Head of caudate nucleus (tissue), 42 donors: ENCODE results near the gene GRIN3B.
"Not testable (repeated sequence)": the region's sequence is repeated elsewhere in the genome, so short reads cannot be mapped to it uniquely, and the experiment has no call there.

Source experiments
- DNase-seq, 42 donors: peaks; one replicate each; pipeline versions ENCODE4 v3.0.0 to v3.0.0-alpha.2; 2020 to 2021; ENCODE audit warnings: mixed read lengths in 7 of 42
- intact Hi-C: fragments of 100-400 bp; cut with DNase I; formaldehyde crosslinking; loops from one replicate; pipeline ENCODE4 v1.15.0; 2022

The GRIN3B gene

GRCh38 chr19:1000095-1000494 is at the start of gene GRIN3B:
GRIN3B (plus strand) TSS chr19:1000419; CDS start chr19:1000438, 19 bp downstream.
- peak in 8 of 42 donors; percentile 17 to 59 (median 29) for DNase-seq
- intact Hi-C loops, result no loop called here

GRCh38 chr19:952049-952679 is 48.1 kb upstream of the GRIN3B start:
- DNase-seq, result no peak
- intact Hi-C loops, result no loop called here

- DNase-seq, result no peak
- intact Hi-C loops, result no loop called here
Observed at GRCh38 chr19:952680-953444, 47.4 kb upstream of the GRIN3B start.

- intact Hi-C loops, result no loop called here
- DNase-seq, result no peak
Observed at GRCh38 chr19:953445-954271, 46.6 kb upstream of the GRIN3B start.

- DNase-seq, result no peak
- intact Hi-C loops, result no loop called here
Observed at GRCh38 chr19:954272-954671, 45.9 kb upstream of the GRIN3B start.

- no peak for DNase-seq
- intact Hi-C loops, result no loop called here
Observed at GRCh38 chr19:954672-955494, 45.3 kb upstream of the GRIN3B start.

GRCh38 chr19:955803-956765 is 44.1 kb upstream of the GRIN3B start:
- DNase-seq, result no peak
- intact Hi-C loops, result no loop called here

- no peak for DNase-seq
Observed at GRCh38 chr19:956766-957440, 43.3 kb upstream of the GRIN3B start.

GRCh38 chr19:957578-957977 is 42.6 kb upstream of the GRIN3B start:
- intact Hi-C loops, DNase-seq: not testable (repeated sequence)

More at GRCh38 chr19:956766-957440, 43.3 kb upstream of the GRIN3B start:
- intact Hi-C loops, result no loop called here

- intact Hi-C loops, result no loop called here
- peak; percentile 15 to 89 (median 61) for DNase-seq
Observed at GRCh38 chr19:958967-959855, 41.0 kb upstream of the GRIN3B start.

GRCh38 chr19:960020-960419 is 40.2 kb upstream of the GRIN3B start:
- no peak for DNase-seq
- intact Hi-C loops, result no loop called here

GRCh38 chr19:960601-960938 is 39.6 kb upstream of the GRIN3B start:
- intact Hi-C loops, result no loop called here
- no peak for DNase-seq

- DNase-seq, result no peak
- intact Hi-C loops, result no loop called here
Observed at GRCh38 chr19:961866-962620, 38.2 kb upstream of the GRIN3B start.

- intact Hi-C loops, result no loop called here
- no peak for DNase-seq
Observed at GRCh38 chr19:962683-963400, 37.4 kb upstream of the GRIN3B start.

- intact Hi-C loops, result no loop called here
- DNase-seq, result no peak
Observed at GRCh38 chr19:963486-963951, 36.7 kb upstream of the GRIN3B start.
